GM13977 (cell line): ENCODE data around the gene KRT82.

ENCODE experiments used
- DNase-seq: peaks from one replicate; pipeline ENCODE4 v3.0.0; 2012; ENCODE audit warnings: low spot score
- CTCF ChIP-seq: IDR thresholded peaks from 2 replicates; pipeline ENCODE4 v1.5.1; 2012; ENCODE audit warnings: mild to moderate bottlenecking, control low read depth; ENCODE audit not compliant: insufficient read depth; ENCODE audit errors: extremely low read depth, missing control alignments
- in situ Hi-C: fragments of 300-500 bp; cut with MboI; formaldehyde crosslinking; loops from one replicate; pipeline ENCODE4 v1.12.0; 2022; ENCODE audit warnings: low sequenced_read_pairs, low pct_unique_long_range_greater_than_20kb, mixed read lengths, inconsistent platforms; ENCODE audit not compliant: unreplicated experiment

Gene KRT82

GRCh38 chr12:52359621-52360061 lies 46.5 kb downstream of the KRT82 start:
- no peak for TF ChIP-seq CTCF
- in situ Hi-C loops = no loop called here
- DNase-seq = no peak

DNA sequence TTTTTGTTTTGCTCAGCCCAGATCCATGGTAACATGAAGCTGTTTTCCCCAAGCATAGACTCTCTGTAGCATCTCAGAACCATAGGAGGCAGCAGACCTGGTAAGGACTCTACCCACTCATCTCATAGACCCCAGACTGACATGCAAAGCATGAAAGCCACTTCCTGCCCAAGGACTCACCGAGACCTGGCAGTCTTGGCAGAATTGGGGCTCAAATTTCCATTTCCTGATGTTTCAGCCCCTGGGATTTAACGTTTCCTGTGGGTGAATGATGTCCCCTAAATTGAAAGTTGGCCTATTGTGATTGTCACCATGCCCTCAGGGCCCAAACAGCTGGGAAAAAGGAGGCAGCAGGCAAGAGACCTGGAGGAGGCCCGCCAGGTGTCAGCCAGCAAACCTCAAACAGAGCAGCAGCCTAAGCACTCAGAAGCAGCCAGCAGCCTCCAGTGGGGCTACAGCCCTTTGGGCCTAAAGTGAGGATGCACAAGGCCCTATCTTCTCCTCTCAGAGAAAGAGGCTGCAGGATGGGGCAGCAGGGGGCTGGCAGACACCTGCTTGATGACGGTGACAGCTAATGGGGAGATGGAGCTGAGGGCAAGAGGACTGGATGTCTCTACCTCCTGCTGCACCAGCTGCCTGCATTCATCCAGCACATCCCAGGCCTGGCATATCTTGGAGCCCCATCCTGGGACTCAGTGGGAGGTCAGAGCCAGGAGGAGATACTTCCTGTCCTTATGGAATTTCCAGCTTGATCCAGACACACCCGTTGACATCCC lies 47.4 kb downstream of the KRT82 start:
- peak; percentile 20 for TF ChIP-seq CTCF
- in situ Hi-C loops = no loop called here
- DNase-seq = peak; percentile 82

GRCh38 chr12:52356762-52357580 lies 49.2 kb downstream of the KRT82 start:
- TF ChIP-seq CTCF = no peak
- no peak for DNase-seq
- in situ Hi-C loops = no loop called here

GRCh38 chr12:52356031-52356761 lies 49.9 kb downstream of the KRT82 start:
- no peak for DNase-seq
- no peak for TF ChIP-seq CTCF
- in situ Hi-C loops = no loop called here

GRCh38 chr12:52355176-52355575 lies 51.0 kb downstream of the KRT82 start:
- in situ Hi-C loops = no loop called here
- no peak for DNase-seq
- TF ChIP-seq CTCF = no peak

GRCh38 chr12:52354200-52354599 lies 51.9 kb downstream of the KRT82 start:
- DNase-seq = no peak
- in situ Hi-C loops = no loop called here
- TF ChIP-seq CTCF = no peak
